Uterus (tissue), 2 donors: Measurements from ENCODE around the gene DDAH2.

Source experiments
- CTCF ChIP-seq, 4 experiments: fragments of 200-600 bp in 2 of 4; fragments of 450-650 bp in 2 of 4; sonication (generic) in 2 of 4; IDR thresholded peaks; one replicate each; pipeline ENCODE4 v1.5.1; 2016 to 2019; ENCODE audit warnings: antibody characterized with exemption in 4 of 4, mild to moderate bottlenecking in 2 of 4, moderate library complexity in 1 of 4
- POLR2A ChIP-seq, 2 donors: fragments of 450-650 bp; IDR thresholded peaks; one replicate each; pipeline ENCODE4 v1.6.1; 2016; ENCODE audit warnings: antibody characterized with exemption in 2 of 2, mild to moderate bottlenecking in 1 of 2, moderate library complexity in 1 of 2

DNA sequence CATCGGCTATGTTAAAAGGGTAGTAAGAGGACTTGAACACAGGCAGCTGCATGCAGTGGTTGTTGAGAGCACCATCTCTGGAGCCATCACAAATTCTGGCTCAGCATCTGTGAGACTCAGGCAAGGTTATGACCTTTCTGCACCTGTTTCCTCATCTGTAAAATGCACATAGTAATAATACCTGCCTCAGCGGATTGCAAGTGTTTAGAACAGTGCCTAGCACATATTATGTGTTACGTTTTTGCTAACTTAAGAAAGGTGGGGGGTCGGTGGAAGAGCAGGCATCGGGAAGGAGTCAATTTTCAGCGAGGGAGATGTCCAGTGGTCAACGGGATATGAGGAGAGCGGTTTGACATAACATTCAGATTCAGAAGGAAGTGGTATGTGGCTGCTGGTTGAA, 51.1 kb downstream of the DDAH2 start:
- TF ChIP-seq CTCF (IDR thresholded peaks at IDR 0.05) (no peak), POLR2A (IDR thresholded peaks at IDR 0.05) (no peak)
